HG03064 (cell line): Measurements from ENCODE around the gene KDM1A.
A peak's percentile ranks its signal among the peaks of the same experiment; 100 is the strongest.
"Not testable (repeated sequence)": the region's sequence is repeated elsewhere in the genome, so short reads cannot be mapped to it uniquely, and the experiment has no call there.

Experiments used
- ATAC-seq: cut with Tn5 transposase; IDR thresholded peaks from one replicate; pipeline ENCODE4 v1.9.1; 2021; ENCODE audit warnings: low read depth; ENCODE audit not compliant: unreplicated experiment

Gene KDM1A

DNA sequence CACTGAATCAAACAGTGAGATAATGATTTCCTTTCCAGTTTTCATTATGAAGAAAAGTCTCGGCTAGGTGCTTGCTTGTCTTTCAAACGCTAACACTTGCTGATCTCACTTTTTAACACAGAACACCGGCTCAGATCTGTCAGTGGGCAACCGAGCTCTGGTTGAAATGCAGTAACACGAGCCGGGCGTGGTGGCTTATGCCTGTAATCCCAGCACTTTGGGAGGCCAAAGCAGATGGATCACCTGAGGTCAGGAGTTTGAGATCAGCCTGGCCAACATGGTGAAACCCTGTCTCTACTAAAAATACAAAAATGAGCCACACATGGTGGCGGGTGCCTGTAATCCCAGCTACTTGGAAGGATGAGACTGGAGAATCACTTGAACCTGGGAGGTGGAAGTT, 9.2 kb upstream of the KDM1A start:
- not testable (repeated sequence) for ATAC-seq

DNA sequence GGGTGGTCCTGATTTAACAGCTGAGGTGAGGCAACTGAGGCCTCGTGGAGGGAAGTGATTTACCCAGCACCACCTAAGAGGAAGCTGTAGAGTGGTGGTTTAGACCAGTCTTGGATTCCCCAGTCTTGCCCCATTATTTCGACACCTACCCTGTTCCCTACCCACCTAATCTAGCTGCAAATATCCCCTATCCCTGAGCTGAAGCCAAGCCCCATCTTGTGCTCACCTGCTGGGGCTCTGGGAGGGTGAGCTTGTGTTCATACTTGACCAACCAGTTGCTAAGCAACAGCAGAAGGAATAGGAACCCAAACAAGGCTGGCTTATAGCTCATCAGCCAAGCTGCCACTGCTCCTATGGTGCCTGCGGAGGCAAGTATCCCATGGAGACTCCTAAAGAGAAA, 5.6 kb upstream of the KDM1A start:
- ATAC-seq, result no peak

DNA sequence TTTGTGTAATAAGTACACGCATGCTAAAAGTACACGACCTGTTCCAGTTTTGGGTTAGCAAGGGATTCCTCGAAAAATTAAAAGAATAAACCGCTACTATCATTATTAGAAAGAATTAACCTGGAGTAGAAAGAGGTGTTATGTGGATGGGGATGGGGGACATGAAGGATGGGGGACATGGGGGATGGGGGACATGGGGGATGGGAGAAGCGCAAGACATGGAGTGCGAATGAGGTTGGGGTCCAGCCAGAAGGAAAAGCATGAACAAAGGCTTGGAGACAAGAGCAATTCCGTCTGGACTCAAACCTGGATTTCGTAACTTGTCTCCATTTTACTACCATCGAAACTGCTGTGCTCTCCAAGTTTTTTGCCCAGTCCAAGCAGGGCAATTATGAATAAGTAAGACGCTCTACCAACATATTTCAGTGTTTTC, 591 bp upstream of the KDM1A start:
- no peak for ATAC-seq

DNA sequence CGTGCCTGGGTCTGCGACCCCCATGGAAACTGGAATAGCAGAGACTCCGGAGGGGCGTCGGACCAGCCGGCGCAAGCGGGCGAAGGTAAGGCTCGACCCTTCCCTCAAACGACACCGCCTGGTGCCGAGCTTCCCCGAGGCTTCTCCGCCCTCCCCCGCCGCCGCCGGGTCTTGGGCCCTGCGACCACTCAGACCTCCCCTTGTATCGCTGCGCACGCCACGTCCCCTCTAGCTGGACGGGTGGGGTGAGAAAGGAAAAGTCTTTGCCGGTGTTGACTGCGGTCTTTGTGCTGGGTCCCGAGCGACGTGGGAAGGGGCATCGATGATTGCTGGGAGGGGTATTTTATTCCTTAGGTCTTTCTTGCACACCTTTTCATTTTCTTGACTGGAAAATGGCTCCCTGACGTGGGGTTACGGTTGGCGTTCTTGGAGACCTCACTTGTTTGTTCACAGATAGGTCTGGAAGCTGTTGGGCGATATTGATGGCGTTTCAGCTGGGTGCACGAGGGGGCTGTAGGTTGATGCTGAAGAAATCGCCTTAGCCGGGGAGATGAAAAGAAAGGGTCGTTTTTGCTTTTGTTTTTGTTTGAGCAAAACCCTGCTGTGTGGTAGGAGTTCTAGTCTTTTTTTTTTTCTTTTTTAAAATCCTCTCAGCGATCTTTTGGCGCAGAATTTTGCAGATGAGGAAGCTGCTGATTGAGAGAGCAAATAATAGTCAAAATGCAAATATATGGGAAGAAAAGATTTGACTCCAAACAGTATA, 776 bp downstream of the KDM1A start:
- peak; percentile 21 for ATAC-seq

DNA sequence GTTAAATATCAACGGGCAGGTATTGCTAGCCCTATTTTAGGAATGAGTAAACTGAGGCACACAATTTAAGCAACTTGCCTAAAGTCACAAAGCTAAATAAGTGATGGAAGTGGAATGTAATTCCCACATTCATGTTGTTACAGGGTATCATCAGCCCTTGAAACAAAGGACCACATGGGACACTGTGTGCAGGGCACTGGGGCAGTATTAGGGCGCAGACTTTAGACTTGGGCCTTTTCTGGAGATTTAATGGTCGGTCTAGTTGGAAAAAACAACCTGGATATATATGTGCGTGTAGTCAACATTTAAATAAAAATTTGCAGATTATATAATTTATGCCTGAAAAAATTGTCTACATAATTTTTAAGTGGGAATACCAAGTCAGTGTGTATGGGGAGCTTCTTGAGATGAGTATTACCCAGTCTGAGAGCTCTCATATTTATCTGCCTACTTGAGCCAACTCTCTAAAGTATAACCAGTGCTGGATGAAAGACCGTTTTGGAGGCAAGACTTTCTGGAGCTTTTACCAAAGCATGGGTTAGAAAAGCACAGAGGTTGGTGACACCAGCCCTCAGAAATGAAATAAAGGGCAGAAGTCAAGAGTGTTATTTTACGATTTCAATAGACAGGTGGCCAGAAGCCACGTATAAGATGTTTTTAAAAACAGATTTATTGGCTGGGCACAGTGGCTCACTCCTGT, 1.6 kb downstream of the KDM1A start:
- ATAC-seq, result no peak

DNA sequence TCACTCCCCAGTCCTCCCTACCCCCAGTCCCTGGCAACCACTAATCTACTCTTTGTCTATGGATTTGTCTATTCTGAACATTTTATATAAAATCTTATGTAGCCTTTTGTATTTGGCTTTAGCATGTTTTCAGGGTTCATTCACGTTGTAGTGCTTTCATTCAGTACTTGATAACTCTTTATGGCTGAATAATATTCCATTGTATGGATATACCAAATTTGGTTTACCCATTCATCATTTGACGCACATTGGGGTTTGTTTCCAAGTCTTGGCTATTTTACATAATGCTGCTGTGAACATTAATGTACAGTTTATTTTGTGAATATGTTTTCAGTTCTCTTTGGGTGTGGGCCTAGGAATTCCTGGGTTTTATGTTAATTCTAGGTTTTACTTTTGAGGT, 2.6 kb downstream of the KDM1A start:
- no peak for ATAC-seq

DNA sequence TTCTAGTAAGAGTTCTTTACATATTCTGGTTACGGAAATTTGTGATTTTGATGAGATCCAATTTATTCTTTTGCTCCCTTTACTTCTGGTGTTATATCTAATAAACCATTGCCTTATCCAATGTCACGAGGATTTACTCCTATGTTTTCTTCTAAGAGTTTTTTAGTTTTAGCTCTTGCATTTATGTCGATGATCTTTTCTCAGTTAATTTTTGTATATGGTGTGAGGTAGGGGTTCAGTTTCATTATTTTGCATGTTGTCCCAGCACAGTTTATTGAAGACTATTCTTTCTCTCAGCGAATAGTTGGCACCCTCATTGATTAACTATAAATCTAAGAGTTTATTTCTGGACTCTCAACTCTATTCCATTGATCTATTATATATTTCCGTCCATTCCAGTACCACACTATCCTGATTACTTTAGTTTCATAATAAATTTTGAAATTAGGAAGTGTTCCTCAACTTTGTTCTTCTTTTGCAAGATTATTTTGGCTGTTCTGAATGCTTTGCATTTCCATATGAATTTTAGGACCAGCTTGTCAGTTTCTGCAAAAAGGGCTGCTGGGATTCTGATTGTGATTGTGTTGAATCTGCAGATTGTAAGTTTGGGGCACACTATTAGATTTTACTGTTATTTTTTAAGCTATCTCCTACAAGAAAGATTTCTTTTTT, 4.0 kb downstream of the KDM1A start:
- ATAC-seq, result no peak

DNA sequence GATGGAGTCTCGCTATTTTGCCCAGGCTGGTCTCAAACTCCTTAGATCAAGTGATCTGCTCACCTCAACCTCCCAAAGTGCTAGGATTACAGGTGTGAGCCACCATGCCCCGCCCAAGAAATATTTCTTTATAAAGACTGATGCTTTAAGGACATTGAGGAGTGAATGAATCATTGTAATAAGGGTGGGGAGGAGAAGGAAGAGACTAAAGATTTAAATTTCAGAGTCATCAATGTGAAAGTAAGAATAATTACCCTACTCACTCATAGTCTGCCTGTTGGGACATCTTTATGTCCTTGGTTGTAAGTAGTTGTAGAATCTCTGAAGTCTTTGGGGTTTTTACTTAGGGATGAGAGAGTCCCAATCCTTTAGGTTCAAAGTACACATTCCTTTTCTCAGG, 7.3 kb downstream of the KDM1A start:
- no peak for ATAC-seq

DNA sequence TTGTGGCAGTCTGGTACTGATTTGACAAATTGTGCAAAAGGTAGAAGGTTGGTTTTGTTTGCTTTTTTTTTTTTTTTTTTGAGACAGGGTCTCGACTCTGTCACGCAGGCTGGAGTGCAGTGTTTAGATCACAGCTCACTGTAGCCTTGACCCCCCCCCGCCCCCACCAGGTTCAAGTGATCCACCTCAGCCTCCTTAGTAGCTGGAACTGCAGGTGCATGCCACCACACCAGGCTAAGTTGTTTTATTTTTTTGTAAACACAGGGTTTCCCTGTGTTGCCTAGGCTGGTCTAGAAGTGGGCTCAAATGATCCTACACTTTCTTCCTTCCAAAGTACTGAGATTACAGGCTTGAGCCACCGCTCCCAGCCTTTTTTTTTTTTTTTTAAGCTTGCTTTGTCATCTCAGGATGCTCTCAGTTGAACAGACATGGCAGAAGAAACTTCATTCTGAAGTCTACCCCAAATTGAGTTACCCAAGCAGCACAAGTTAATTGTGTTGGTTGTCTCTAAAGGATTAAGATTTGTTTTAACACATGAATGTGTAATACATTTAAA, 8.2 kb downstream of the KDM1A start:
- ATAC-seq, result no peak

DNA sequence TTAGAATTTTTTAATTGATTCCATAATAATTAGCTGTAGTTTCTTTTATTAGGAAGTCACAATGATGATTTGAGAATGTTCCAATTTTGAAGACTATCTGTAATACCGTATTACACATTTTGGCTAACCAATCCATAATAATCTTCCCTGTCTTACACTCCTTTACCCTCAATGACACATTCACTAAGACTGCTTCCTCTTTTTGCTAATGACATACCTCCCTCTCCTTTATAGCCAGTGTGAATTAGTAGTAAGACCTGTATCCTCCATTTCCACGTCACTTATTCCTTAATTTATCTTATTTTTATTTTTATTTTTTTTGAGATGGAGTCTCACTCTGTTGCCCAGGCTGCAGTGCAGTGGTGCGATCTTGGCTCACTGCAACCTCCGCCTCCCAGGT, 10.1 kb downstream of the KDM1A start:
- no peak for ATAC-seq

DNA sequence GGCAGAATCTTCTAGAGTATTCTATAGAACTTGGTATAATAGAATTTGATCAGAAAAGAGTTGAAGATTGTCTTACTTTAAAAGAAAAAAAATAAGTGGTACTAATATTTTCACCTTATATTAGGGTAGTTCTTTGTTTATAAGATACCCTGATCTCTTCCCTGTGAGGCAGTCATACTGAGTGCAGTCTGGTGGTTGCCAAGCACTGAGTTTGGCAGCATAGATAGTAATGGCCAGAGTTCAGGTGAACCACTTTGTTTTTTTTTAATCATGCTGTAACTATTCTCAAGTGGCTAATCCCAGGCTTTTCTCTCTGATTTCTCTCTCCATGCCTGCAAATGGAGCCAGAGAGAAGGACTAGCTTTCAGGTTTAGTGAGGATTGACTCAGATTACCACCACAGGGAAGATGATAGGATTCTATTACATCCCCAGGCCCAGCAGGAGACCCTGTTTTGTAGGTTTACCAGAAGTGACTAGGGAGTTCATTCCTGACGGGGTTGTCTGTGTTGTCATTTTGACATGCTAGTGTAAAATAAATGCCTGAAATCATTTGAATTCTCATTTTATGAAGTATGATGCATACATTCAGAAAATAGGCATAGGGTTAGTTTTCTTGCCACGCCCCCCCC, 16.7 kb downstream of the KDM1A start:
- no peak for ATAC-seq

DNA sequence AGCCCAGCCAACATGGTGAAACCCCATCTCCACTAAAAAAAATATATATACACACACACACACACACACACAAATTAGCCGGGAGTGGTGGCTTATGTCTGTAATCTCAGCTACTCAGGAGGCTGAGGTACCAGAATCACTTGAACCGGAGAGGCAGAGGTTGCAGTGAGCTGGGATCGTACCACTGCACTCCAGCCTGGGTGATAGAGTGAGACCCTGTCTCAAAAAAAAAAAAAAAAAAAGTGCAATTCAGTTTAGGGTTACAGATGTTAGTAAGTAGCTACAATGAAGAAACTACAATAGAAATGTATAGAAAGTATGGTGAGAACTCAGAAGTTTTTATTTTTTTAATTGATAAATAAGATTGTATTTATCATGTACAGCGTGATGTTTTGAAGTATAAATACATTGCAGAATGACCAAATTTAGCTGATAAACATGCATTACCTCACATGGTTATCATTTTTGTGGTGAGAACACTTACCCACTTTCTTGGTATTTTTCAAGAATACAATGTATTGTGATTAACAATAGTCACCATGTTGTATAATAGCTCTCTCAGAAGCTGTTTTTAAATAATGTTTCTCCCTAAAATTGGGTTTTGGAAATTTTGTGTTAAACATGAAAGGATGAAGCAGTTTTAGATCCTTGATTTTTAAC, 17.9 kb downstream of the KDM1A start:
- ATAC-seq, result no peak

DNA sequence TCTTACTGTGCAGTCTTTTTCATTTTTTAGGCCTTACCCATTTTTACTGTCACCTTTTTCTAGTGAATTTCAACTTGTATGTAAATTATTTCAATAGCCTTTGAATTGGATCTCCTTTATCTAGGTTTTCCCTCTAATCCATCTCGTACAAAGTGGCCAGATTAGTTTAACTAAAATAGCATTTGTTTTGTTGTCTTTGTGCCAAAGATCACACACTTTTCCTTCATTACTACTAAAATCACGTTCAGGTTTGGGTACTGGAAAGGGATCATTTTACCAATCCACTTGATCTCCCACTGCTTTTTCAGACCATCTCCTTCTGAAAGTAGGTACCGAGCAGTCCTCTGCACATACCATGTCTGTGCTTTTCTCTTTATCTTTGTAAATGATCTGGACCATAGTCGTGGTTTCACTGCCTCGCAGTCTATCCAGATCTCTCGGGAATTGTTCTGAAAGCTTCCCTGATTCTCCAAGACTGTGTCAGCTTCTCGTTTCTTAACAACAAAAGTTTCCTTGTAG, 20.1 kb downstream of the KDM1A start:
- no peak for ATAC-seq

DNA sequence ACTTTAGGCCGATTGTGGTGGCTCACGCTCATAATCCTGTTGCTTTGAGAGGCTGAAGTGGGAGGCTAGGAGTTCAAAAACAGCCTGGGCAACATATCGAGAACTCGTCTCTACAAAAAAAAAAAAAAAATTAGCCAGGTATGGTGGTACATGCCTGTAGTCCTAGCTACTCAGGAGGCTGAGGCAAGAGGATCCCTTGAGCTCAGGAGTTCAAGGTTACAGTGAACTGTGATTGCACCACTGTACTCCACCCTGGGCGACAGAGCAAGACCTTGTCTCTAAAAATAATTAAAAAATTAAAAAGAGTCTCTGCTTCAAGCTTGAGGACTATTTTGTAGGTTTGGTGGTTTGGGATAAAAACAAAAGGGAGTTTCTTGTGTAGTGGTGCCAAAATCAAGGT, 21.2 kb downstream of the KDM1A start:
- ATAC-seq, result no peak

DNA sequence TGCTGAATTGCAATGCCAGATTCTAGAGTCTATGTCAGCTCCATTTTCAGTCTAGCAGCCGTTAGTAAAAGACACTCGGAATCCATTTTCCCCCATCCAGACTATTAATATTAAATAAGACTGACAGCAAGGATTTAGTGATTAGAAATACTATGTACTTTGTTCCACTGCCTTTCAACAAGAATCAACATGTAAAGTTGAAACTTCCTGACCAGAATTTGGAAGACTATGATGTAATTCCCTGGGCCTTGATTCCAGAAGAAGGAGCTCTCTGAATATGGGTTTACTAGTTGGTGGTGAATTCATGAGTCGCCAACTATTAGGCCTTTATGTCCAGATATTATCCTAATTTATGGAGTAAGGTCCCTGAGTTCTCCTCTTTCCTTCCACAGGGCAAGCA, 24.8 kb downstream of the KDM1A start:
- no peak for ATAC-seq

DNA sequence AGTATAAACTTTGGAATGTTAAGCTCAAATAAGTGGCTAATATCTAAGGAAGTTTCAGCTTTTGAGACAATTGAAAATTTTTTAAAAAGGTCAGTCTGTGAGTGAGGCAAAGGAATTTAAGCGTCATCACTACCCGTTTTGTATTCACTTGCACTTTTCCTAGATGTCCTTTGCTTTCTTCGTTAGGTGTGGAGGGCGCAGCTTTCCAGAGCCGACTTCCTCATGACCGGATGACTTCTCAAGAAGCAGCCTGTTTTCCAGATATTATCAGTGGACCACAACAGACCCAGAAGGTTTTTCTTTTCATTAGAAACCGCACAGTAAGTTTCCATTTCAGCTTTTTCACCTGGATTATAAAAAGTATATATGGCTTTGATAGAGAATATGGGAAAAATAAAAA, 30.9 kb downstream of the KDM1A start:
- no peak for ATAC-seq

DNA sequence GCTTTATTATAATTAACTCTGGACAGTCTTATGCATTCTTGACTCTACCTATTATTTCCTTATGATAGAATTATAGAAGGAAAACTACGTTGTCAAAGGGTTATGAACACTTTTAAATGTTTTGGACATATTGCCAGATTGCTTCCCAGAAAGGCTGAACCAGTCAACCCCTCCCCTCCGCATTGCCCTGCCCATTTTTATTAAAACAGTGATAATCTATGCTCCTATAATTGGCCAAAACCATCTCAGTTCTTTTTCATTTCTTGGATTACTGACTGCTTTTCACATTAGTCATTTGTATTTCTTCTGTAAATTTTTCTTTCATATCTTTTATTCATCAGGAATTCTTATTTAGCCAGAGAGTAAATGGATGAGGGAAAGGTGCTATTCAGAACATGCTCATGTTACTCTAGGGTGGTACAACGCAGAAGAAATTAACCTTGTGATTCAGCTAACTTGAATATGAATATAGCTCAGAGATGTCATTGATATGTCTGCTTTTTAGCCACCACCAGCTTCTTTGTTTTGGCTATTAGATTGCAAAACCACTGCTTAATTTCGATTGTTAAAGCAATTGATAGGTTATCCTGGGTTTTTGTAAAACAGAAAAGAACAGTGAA, 32.1 kb downstream of the KDM1A start:
- no peak for ATAC-seq

DNA sequence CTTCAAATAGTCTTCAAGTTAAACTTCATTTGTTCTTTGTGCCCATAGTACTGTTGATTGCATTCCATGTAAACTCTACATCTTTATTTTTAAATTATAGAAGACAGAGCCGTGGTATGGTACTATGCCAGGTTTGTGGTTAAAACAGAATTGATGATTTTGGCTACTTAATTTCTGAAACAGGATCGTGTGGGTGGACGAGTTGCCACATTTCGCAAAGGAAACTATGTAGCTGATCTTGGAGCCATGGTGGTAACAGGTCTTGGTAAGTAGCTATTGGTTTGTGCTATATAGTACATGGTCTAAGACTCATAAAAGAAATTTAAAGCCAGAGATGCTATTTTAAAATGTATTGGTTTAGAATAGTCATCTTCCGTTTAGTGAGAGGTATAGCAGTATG, 38.0 kb downstream of the KDM1A start:
- ATAC-seq, result no peak

DNA sequence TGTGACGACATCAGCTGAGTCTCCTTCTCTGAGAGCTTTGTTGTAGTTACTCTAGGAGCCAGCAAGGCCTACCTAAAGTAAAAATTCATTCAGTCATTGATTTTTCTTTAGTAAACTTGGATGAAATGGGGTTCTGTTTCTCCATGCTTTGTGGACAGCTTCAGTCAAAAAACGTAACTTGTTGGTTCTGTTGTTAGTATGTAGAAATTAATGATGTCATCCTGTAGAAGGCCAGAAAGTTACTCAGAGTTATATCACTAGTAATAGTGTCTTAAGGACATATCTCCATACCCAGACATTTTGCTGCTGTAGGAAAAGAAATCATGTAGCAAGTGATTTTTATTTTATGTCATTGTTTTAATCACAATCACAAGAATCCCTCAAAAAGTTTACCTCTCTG, 43.0 kb downstream of the KDM1A start:
- no peak for ATAC-seq

DNA sequence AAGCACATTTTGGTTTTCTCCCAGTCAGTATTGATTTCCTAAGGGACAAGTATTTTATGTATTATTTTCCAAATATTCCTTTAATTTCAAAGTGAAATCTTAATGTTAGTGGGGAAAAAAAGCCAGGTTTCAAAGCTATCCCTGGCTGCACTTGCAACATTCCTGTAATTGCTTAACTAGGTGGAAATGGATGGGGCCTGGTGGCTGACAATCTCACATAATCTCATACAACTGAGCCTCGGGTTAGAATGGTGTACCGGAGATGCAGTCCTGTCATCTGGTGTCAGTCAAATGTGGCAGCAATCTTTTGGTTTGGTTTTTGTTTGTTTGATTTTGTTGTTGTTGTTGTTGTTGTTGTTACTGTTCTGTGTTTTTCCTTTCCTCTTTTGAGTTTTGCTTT, 46.1 kb downstream of the KDM1A start:
- no peak for ATAC-seq
